Hematopoietic multipotent progenitor cell treated with erythropoietin and hydrocortisone succinate and interleukin-3 and kit ligand, for 17 days (in vitro differentiated cells): ENCODE results near the gene IL15RA.
"Not testable (repeated sequence)": the region's sequence is repeated elsewhere in the genome, so short reads cannot be mapped to it uniquely, and the experiment has no call there.

Experiments
- DNase-seq: peaks from one replicate; pipeline ENCODE4 v3.0.0-alpha.2; 2015; ENCODE audit warnings: low spot score

The IL15RA gene

GRCh38 chr10:5949009-5949759, 28.2 kb downstream of the IL15RA start:
- DNase-seq, result peak; percentile 74

- no peak for DNase-seq
These were observed 29.1 kb downstream of the IL15RA start for GRCh38 chr10:5948208-5948585.

GRCh38 chr10:5947471-5948207, 29.7 kb downstream of the IL15RA start:
- no peak for DNase-seq

- no peak for DNase-seq
These were observed 30.6 kb downstream of the IL15RA start for GRCh38 chr10:5946786-5947185.

- not testable (repeated sequence) for DNase-seq
These were observed 30.9 kb downstream of the IL15RA start for GRCh38 chr10:5946419-5946775.

GRCh38 chr10:5945561-5946418, 31.6 kb downstream of the IL15RA start:
- peak; percentile 53 for DNase-seq

GRCh38 chr10:5945190-5945509, 32.2 kb downstream of the IL15RA start:
- DNase-seq, result no peak

- no peak for DNase-seq
These were observed 32.8 kb downstream of the IL15RA start for GRCh38 chr10:5944389-5945189.

GRCh38 chr10:5943536-5943935, 33.8 kb downstream of the IL15RA start:
- no peak for DNase-seq

- no peak for DNase-seq
These were observed 34.9 kb downstream of the IL15RA start for GRCh38 chr10:5942474-5942873.

- no peak for DNase-seq
These were observed 35.3 kb downstream of the IL15RA start for GRCh38 chr10:5942001-5942400.

GRCh38 chr10:5941579-5941978, 35.8 kb downstream of the IL15RA start:
- DNase-seq, result no peak

- DNase-seq, result peak; percentile 58
These were observed 36.5 kb downstream of the IL15RA start for GRCh38 chr10:5940807-5941218.

GRCh38 chr10:5938291-5938690, 39.1 kb downstream of the IL15RA start:
- DNase-seq, result no peak

- DNase-seq, result no peak
These were observed 40.3 kb downstream of the IL15RA start for GRCh38 chr10:5937016-5937415.

GRCh38 chr10:5935628-5936027, 41.7 kb downstream of the IL15RA start:
- DNase-seq, result no peak

GRCh38 chr10:5933909-5934546, 43.3 kb downstream of the IL15RA start:
- DNase-seq, result peak; percentile 41

GRCh38 chr10:5932345-5932744, 45.0 kb downstream of the IL15RA start:
- no peak for DNase-seq

- no peak for DNase-seq
These were observed 47.1 kb downstream of the IL15RA start for GRCh38 chr10:5930272-5930671.

GRCh38 chr10:5929442-5929841, 47.9 kb downstream of the IL15RA start:
- DNase-seq, result no peak

GRCh38 chr10:5927306-5927705, 50.0 kb downstream of the IL15RA start:
- no peak for DNase-seq

- DNase-seq, result no peak
These were observed 52.5 kb downstream of the IL15RA start for GRCh38 chr10:5924889-5925288.
